GM04503 (cell line): ENCODE data around the gene EFNA2.
"Not testable (repeated sequence)": the region's sequence is repeated elsewhere in the genome, so short reads cannot be mapped to it uniquely, and the experiment has no call there.

Experiments used
- DNase-seq: peaks from one replicate; pipeline ENCODE4 v3.0.0-alpha.2; 2012; ENCODE audit warnings: low read depth

The EFNA2 gene

GRCh38 chr19:1285737-1286360, at the start of gene EFNA2:
EFNA2 (plus strand) TSS chr19:1285873; CDS start chr19:1286169, 296 bp downstream.
- no peak for DNase-seq

- no peak for DNase-seq
Measured at GRCh38 chr19:1236576-1236975, 49.1 kb upstream of the EFNA2 start.

GRCh38 chr19:1237027-1237659, 48.5 kb upstream of the EFNA2 start:
- DNase-seq = no peak

- DNase-seq = no peak
Measured at GRCh38 chr19:1237754-1238368, 47.8 kb upstream of the EFNA2 start, which contains the start of gene CBARP. CBARP (minus strand) TSS chr19:1238005; CDS start chr19:1236100, 1,905 bp downstream.

- DNase-seq = no peak
Measured at GRCh38 chr19:1238369-1239303, 47.0 kb upstream of the EFNA2 start.

GRCh38 chr19:1239420-1239795, 46.3 kb upstream of the EFNA2 start:
- DNase-seq = no peak

- DNase-seq = no peak
Measured at GRCh38 chr19:1239796-1240737, 45.6 kb upstream of the EFNA2 start.

GRCh38 chr19:1240925-1241324, 44.7 kb upstream of the EFNA2 start:
- no peak for DNase-seq

- DNase-seq = no peak
Measured at GRCh38 chr19:1241417-1242095, 44.1 kb upstream of the EFNA2 start, which contains the start of gene ATP5F1D. ATP5F1D (plus strand) TSS chr19:1241751; CDS start chr19:1241851, 100 bp downstream.

- DNase-seq = no peak
Measured at GRCh38 chr19:1243768-1244692, 41.6 kb upstream of the EFNA2 start.

GRCh38 chr19:1244693-1245451, 40.8 kb upstream of the EFNA2 start:
- no peak for DNase-seq

- DNase-seq = no peak
Measured at GRCh38 chr19:1245494-1246264, 40.0 kb upstream of the EFNA2 start.

- DNase-seq = not testable (repeated sequence)
Measured at GRCh38 chr19:1246265-1247087, 39.2 kb upstream of the EFNA2 start.

GRCh38 chr19:1247748-1248138, 37.9 kb upstream of the EFNA2 start:
- no peak for DNase-seq

- DNase-seq = no peak
Measured at GRCh38 chr19:1248139-1248785, 37.4 kb upstream of the EFNA2 start, which contains the start of gene MIDN. MIDN (plus strand) TSS chr19:1248583; CDS start chr19:1250297, 1,714 bp downstream.

- no peak for DNase-seq
Measured at GRCh38 chr19:1248786-1249297, 36.8 kb upstream of the EFNA2 start.
